ENCODE data around the gene NEAT1. TPM values are rescaled to one million over a fixed set of nuclear protein-coding genes. Genes with fewer than 3 reads are reported as not detected.
A peak's percentile ranks its signal among the peaks of the same experiment; 100 is the strongest.
"Not testable (repeated sequence)": the region's sequence is repeated elsewhere in the genome, so short reads cannot be mapped to it uniquely, and the experiment has no call there.

NEAT1 gene
- total RNA-seq, 4 donors from 2014 or later, result 195 to 1,623 (median 652) TPM

GRCh38 chr11:65411681-65412070 is 10.9 kb upstream of the NEAT1 start:
- no peaks in the 10 kb centered on the region for H3K27me3 ChIP-seq
- peaks cover 15 to 31% of the 10 kb centered on the region in 2 donors for H3K36me3 ChIP-seq
- no peak for DNase-seq
- intact Hi-C loops (cut with DNase I), result loop anchor here (5.0 kb wide), 1 partner anchor 39 kb away; no protein-coding TSS in a partner anchor
- H3K4me1 ChIP-seq, result peaks cover 10 to 17% of the 10 kb centered on the region in 2 donors
- no peaks in the 10 kb centered on the region for H3K9me3 ChIP-seq
- TF ChIP-seq POLR2A (IDR thresholded peaks at IDR 0.05), result no peak
- TF ChIP-seq, protein P1, sequence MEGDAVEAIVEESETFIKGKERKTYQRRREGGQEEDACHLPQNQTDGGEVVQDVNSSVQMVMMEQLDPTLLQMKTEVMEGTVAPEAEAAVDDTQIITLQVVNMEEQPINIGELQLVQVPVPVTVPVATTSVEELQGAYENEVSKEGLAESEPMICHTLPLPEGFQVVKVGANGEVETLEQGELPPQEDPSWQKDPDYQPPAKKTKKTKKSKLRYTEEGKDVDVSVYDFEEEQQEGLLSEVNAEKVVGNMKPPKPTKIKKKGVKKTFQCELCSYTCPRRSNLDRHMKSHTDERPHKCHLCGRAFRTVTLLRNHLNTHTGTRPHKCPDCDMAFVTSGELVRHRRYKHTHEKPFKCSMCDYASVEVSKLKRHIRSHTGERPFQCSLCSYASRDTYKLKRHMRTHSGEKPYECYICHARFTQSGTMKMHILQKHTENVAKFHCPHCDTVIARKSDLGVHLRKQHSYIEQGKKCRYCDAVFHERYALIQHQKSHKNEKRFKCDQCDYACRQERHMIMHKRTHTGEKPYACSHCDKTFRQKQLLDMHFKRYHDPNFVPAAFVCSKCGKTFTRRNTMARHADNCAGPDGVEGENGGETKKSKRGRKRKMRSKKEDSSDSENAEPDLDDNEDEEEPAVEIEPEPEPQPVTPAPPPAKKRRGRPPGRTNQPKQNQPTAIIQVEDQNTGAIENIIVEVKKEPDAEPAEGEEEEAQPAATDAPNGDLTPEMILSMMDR (IDR thresholded peaks at IDR 0.05), result no peak
- whole genome bisulfite sequencing, 2 donors, result 49 to 76% methylated on average over 4 of the region's 5 CpGs
- no peak overlapping the region for H3K4me3 ChIP-seq (replicated peaks in 1 of 3)
- H3K27ac ChIP-seq, result no peak overlapping the region

GRCh38 chr11:65412271-65413076 is 10.1 kb upstream of the NEAT1 start:
- no peaks in the 10 kb centered on the region for H3K9me3 ChIP-seq
- DNase-seq, result peak in 1 of 2 donors; percentile 59
- WGBS, 2 donors, result 80 to 86% methylated on average over 17 to 23 of the region's 24 CpGs
- intact Hi-C loops (cut with DNase I), result loop anchor here (5.0 kb wide), 1 partner anchor 40 kb away; no protein-coding TSS in a partner anchor
- no peak overlapping the region for H3K4me3 ChIP-seq (replicated peaks in 1 of 3)
- peaks cover 11 to 24% of the 10 kb centered on the region in 2 donors for H3K36me3 ChIP-seq
- TF ChIP-seq, protein P1 (IDR thresholded peaks at IDR 0.05), result no peak
- no peak for TF ChIP-seq POLR2A (IDR thresholded peaks at IDR 0.05)
- H3K27me3 ChIP-seq, result no peaks in the 10 kb centered on the region
- peaks cover 18 to 25% of the 10 kb centered on the region in 2 donors for H3K4me1 ChIP-seq
- H3K27ac ChIP-seq, result peak overlapping the region in 2 of 3 donors; percentile 45 to 53

DNA sequence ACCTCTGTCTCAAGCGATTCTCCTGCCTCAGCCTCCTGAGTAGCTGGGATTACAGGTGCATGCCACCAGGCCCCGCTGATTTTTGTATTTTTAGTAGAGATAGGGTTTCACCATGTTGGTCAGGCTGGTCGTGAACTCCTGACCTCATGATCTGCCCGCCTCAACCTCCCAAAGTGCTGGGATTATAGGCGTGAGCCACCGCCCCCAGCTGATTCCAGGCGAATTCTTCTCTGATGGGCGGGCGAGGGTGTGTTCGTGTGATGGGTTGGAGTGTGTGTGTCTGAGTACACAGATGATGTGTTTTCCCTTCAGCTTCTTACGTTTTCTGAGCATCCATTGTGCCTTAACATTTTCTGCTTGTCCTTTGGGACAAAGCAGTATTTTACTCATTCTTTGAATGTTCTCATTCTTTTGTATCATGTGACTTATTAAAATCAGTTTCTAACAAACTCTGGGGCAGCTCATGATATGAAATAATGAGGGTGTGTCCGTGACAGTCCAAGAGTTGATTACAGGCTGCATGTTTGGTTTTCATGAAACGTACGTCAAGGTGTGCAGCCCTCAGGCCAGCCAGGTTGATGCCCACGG is 9.4 kb upstream of the NEAT1 start:
- Histone ChIP-seq H3K36me3 (peaks cover 11 to 21% of the 10 kb centered on the region in 2 donors), H3K4me1 (peaks cover 25 to 32% of the 10 kb centered on the region in 2 donors)
- not testable (repeated sequence) for H3K27ac ChIP-seq; DNase-seq; H3K4me3 ChIP-seq (replicated peaks in 1 of 3); H3K27me3 ChIP-seq; H3K9me3 ChIP-seq
- intact Hi-C loops (cut with DNase I), result loop anchor here (5.0 kb wide), 1 partner anchor 41 kb away; no protein-coding TSS in a partner anchor
- WGBS, 2 donors, result 90 to 91% methylated on average over 15 of the region's 15 CpGs

DNA sequence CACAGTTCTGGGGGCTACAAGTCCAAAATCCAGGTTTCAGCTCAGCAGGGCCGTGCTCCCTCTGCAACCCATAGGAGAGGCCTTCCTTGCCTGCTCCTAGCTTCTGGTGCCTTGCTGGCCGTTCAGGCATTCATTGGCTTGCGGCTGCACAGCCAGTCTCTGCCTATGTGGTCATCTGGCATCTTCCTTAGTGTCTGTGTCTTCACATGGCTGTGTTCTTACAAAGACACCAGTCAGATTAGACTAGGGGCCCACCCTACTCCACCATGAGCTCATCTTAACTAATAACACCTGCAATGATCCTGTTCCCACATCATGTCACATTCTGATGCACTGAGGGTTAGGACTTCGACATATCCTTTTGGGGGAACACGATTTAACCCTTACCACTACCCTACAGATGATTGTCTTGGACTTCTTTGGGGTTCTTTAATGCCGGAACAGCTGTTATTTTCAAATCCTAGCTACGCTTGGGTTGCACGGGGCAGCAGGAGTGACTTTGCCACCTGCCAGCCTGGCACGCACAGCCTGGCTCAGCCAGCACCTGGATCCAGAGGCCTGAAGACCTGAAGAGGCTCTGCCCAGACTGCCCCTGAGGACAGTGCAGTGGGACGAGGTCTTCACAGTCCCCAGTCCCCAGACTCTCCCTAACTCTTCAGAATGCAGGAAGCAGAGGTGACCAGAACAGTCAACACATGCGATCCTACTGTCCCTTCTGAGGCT is 7.7 kb upstream of the NEAT1 start:
- Histone ChIP-seq H3K27me3 (no peaks in the 10 kb centered on the region), H3K27ac (no peak overlapping the region), H3K4me1 (peaks cover 37 to 46% of the 10 kb centered on the region in 2 donors), H3K9me3 (no peaks in the 10 kb centered on the region), H3K36me3 (peaks cover 3 to 5% of the 10 kb centered on the region in 2 donors), H3K4me3 (replicated peaks in 1 of 3) (no peak overlapping the region)
- 78 to 84% methylated on average over 10 to 11 of the region's 11 CpGs for WGBS, 2 donors
- no peak for DNase-seq
- TF ChIP-seq, protein P1 (IDR thresholded peaks at IDR 0.05), result no peak
- no peak for TF ChIP-seq POLR2A (IDR thresholded peaks at IDR 0.05)
- intact Hi-C loops (cut with DNase I), result loop anchor here (5.0 kb wide), 3 partner anchors 33 to 97 kb away; partner anchors contain the start of gene SLC25A45

Measured in thyroid gland (tissue), 4 donors.